Testis (tissue), 2 donors: ENCODE results near the gene CCT7.

Experiments used
- POLR2A ChIP-seq: fragments of 450-650 bp; IDR thresholded peaks from one replicate; pipeline ENCODE4 v1.6.1; 2017; ENCODE audit warnings: antibody characterized with exemption, mild to moderate bottlenecking, moderate library complexity
- TF ChIP-seq, protein P1 (sequence below), 3 experiments: fragments of 450-650 bp in 2 of 3; fragments of 200-600 bp in 1 of 3; sonication (generic) in 1 of 3; IDR thresholded peaks; one replicate each; pipeline ENCODE4 v1.5.1; 2016 to 2019; ENCODE audit warnings: antibody characterized with exemption in 3 of 3, mild to moderate bottlenecking in 2 of 3, moderate library complexity in 1 of 3

DNA sequence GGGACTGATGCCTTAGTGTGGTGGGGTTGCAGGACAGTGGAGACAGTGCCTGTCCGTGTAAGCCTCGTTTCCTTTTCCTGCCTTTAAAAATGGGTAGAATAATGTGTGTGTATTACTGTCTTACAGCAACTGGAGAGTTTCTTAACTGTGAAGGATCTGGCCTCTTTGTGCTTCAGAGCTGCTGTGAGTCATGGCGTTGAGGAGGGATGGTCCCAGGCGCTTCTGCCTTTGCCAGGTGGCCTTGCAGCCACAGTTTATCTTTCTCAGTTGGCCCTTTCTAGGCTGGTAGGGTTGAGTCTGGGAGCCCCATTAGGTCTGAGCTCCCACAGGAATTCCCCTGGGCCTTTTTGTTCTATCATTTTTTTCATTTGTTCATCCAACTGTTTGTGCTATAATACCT lies 10.3 kb upstream of the CCT7 start:
- TF ChIP-seq, protein P1, sequence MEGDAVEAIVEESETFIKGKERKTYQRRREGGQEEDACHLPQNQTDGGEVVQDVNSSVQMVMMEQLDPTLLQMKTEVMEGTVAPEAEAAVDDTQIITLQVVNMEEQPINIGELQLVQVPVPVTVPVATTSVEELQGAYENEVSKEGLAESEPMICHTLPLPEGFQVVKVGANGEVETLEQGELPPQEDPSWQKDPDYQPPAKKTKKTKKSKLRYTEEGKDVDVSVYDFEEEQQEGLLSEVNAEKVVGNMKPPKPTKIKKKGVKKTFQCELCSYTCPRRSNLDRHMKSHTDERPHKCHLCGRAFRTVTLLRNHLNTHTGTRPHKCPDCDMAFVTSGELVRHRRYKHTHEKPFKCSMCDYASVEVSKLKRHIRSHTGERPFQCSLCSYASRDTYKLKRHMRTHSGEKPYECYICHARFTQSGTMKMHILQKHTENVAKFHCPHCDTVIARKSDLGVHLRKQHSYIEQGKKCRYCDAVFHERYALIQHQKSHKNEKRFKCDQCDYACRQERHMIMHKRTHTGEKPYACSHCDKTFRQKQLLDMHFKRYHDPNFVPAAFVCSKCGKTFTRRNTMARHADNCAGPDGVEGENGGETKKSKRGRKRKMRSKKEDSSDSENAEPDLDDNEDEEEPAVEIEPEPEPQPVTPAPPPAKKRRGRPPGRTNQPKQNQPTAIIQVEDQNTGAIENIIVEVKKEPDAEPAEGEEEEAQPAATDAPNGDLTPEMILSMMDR (IDR thresholded peaks at IDR 0.05) = no peak
- TF ChIP-seq POLR2A = no peak
